Measurements from ENCODE around the gene CDCA4.

CDCA4 gene

DNA sequence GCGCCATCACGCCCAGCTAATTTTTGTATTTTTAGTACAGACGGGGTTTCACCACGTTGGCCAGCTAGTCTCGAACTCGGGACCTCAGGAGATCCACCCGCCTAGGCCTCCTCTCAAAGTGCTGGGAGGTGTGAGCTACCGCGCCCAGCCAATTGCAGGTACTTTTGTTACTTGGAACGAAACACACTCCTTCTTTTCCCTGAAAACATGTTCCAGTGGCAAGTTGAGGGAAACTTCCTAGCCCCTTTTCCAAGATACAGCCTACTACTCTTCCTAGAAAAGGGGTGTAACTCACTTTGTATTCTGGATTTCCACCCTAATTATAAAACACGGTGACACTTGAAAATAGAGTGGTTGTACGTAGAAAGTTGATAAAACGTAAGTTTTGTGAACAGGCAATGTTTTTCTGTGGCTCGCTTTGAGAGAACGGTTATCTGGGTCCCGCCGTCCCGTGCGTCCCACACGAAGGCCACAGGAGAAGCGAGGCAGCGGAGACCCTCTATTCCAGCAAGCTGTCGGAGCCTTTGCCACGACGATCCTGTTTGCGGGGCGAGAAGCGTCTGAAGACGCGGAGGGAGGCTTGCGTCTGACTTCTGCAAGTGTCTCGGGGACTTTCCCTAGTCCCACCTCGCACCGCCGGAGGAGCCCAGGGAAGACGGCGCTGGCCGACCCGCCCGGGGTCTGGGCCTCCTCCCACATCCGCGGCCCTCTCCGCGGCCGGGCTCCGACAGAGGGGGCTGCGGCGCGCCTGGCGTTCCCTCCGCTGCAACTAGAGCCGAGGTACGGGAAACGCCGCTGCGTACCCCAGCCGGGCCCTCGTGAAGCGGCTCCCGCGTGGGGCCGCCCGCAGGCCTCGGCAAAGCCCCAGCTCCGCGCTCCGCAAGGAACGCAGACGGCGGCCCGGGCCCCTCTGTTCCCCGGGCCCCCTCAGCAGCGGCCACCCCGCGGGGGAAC lies 745 bp downstream of the CDCA4 start:
- peak in 19 of 42 donors; percentile 6 to 46 (median 17) for DNase-seq

DNA sequence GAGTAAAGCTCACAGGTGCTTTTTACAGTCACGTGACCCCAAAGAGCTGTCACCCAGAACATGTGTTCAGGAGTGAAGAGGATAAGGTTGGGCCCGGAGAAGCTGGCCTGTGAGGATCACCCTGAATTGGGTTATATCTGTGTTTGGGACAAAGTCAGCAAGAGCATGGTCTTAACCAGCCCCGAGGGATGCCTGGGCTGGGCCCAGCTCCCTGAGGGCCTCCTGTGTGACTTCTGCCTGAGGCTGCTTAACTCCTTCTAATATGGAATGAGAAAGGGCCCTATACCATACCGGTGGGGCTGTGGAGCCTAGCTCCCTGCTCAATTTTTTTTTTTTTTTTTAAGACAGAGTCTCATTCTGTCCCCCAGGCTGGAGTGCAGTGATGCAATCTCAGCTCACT lies 2.5 kb downstream of the CDCA4 start:
- intact Hi-C loops (cut with DNase I) = no loop called here

More for the DNA sequence above, 745 bp downstream of the CDCA4 start:
- intact Hi-C loops (cut with DNase I) = loop anchor here (5.0 kb wide), 1 partner anchor 38 kb away; no protein-coding TSS in a partner anchor

DNA sequence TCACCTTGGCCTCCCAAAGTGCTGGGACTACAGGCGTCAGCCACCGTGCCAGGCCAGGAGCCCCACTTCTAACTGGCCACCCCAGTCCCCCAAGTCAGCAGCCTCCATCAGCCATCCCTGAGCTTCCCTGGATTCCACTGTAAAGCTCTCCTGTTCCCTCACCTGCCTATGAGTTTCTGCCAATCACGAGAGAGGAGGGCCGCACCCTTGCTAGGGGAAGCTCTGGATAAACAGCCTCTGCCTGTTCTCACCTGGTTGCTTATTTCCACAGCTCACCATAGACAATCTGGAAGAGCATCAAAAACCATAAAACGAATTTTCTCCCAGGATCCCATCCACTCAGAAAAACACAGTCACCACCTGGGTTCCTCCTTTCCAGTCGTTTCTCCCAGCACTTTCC lies 5.0 kb downstream of the CDCA4 start:
- DNase-seq = no peak
- intact Hi-C loops (cut with DNase I) = no loop called here

More for the DNA sequence above, 2.5 kb downstream of the CDCA4 start:
- no peak for DNase-seq

DNA sequence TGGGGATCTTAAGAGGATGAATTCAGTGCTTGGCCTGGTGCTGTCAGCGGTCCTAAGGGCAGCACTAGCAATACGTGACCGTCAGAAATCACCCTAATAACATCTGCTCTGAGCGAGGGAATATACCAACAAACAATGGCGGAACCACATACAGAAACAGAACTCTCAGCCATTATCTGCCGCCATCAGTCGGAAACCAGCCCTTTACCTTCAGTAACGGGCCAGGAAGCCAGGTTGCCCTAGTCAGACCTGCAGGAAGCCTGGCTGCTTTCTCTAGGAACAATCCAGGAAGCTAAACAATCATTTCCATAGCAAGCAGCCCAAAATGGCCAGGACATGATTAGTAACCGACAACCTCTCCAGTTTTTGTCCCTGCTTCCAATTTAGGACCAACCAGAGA lies 5.6 kb downstream of the CDCA4 start:
- intact Hi-C loops (cut with DNase I) = no loop called here
- DNase-seq = no peak

DNA sequence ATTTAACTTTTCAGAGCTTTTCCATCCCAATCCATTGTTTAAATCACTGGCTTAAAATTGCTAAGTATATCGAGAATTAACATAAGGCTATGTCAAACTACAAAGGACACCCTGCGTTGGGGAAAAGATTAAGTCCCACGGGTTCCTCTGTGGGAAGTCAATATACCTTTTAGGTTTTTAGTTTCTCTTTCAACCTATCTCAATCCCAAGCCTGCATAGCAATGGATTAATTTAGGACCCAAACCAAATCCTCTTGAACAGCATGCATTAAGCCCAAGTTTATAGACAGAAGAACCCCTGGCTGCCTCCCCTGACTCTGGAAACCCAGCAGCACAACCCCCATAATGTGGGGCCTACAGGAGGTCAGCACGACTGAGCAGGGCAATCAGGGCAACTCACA lies 6.3 kb downstream of the CDCA4 start:
- DNase-seq = no peak
- intact Hi-C loops (cut with DNase I) = no loop called here

DNA sequence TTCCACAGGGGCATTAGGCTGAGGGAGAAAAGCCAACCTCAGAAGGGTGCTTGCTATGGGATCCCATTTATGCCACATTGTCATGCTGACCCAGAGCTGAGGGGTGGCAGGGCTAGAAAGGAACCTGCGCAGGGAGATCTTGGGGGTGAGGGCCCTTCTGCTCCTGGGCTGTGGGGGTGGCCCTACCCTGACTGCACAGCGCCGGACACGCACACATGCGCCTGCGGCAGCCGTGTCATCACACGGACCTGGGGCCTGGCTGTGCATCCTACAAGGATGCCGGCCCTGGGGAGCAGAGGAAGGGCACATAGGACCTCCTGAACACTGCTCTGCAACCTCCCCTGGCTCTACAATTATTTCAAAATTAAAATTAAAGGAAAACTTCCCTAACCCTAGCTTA lies 6.9 kb downstream of the CDCA4 start:
- DNase-seq = no peak
- intact Hi-C loops (cut with DNase I) = no loop called here

DNA sequence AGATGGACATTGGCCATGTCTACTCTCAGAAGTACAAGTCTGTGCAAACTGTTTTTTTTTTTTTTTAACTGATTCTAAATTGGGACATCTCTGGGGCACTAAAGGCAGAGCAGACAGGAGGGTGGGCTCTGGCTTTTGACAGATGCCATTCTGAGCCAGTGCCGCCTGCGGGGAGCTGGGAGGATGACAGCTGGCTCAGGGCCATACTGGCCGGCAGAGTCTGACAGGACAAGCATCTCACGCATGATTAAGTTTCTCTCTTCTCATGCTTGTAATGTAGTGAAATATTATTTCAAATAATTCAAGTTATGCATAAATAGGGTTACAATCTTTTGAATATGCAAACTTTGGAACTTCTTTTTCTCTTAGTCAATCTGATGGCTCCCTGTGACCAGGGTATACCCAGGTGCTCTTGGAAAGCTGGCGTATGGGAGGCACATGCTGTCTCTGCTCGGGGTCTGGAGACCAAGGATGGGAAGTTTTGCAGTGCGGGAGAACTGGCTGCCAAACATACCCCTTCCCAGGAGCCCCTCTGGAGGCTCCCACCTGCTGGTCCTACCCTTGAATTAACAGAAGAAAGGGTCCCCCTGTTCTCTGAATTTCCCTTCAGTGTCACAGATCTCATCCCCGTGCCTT lies 7.6 kb downstream of the CDCA4 start:
- peak in 28 of 42 donors; percentile 16 to 69 (median 38) for DNase-seq
- intact Hi-C loops (cut with DNase I) = no loop called here

DNA sequence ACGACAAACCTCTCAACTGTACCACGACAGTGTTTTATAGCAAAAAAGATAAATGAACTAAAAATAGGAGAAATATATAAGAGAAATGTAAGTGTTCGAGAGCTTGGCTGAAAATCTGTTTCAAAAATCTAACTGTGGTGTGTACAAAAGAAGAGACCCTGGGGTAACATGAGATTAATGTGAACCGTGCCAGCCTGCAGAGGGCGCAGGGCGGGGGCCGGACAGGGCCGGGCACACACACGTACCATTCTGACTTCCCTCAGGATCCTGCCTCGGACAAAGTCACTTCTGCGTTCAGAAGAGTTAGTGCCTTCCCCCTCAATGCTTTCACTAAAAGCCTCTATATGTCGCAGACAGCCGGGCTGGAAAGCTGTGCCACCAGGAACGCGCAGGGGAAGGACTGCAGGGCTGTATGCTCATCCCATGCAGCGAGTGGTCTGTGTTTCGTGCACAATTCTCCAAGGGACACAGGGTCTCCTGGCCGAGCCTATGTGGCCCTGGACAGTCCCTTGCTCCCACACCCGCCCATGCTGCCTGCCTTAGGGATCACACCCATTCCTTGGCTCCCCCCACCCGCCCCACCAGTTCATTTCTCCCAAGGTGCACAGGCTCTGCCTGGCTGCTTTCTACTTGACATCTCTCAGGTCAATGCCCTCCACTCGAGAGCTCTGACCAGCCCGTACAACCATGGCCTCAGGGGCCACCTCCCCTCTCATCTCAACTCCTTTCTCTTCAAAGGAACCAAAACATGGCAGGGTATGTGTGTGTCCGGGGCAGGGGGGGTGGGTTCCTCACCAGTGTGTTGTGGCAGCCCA lies 8.5 kb downstream of the CDCA4 start:
- intact Hi-C loops (cut with DNase I) = no loop called here
- DNase-seq = peak in 8 of 42 donors; percentile 8 to 49 (median 22)

DNA sequence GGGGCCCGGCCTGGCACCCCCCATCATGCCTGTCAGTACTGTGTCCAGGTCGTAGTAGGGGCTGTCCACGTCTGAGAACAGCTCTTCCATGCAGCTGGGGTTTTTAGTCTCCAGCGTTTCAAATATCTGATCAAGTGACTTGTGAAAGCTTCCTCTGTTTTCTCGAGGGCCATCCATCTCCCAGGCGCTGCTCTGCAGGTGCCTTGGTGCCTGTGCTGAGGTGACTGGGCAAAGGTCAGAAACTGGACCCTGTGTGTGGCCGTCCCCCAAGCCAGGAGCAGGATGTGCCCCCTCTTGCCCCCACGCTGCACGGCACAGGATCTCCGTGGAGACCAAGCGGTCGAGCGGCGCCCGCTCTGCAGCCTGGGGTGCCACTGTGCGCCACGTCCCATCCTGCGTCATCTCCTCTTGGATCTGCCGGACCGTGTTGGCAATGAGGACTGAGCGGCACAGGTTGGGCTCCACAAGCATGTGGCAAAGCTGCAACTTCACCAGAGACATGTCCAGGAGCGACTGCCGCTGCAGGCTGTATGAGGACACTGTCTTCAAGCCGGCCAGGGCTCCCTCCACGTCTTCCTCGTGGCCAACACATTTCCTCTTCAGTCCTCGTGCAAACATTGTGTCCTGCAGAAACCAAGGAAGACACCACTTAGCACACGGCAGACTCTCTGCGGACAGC lies 9.4 kb downstream of the CDCA4 start:
- DNase-seq = no peak
- intact Hi-C loops (cut with DNase I) = no loop called here

DNA sequence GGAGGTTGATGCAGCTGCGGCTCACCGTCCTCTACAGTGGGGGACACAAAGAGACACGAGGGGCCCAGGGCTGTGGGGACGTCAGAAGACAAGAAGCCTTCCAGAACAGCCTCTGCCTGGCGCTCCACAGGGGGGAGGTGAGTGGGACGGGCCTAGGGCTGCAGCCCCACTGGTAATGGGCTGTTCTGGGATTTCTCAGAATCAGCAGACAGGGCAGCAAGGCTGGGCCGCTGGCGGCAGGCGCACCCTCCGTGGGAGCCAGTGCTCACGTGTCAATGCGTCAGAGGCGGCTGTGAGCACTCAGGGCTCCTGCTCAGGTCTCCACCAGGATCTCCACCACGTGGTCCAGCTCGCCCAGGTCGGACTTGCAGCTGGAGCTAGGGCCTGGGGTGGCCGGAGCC lies 10.0 kb downstream of the CDCA4 start:
- no peak for DNase-seq
- intact Hi-C loops (cut with DNase I) = no loop called here

DNA sequence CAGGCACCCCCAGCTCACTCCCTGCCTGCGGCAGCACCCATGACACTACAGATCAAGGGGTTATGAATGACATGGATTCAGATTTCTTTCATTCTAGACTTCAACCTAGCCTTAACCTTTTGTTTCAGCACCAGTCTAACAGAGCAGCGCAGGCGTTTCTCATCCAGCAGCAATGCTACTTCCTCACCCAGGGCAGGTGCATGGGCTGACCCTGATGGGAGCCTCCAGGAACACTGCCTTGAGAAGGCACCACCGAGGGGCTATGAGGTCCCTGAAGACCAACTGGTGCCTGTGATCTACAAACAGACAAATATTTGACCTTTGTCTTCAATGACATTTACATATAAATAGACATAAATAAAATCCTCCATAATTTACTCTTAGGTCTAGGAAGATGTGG lies 10.8 kb downstream of the CDCA4 start:
- intact Hi-C loops (cut with DNase I) = no loop called here
- no peak for DNase-seq

DNA sequence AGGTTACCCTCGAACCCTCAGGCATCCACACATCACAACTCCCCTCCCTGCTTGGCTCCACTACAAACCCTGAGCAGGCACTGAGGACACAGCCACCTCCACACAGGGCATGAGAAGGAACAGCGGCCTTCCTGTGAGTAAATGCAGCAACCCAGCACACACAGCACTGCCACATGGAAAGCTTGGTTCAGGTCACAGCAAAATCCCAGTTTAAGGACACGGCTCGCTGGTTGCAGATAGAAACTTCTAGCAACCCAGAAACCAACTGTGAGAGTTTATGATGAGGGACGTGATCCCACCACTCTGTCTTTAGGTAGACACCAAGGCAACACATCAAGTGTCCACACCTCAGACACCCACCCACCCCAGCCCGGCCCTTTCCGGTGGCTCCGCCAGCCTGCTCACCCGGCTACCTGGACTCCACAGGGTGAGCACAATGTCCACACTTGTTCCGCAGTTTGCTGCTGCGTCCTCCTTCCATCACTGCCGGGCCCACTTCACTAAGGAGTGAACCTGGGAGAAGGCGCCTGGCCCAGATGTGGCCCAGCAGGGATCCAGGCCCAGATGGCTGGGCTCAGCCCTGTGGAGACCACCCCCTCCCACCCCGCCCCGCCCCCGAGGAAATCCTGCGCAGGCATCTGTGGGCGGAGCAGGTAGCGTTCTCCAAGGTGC lies 13.2 kb downstream of the CDCA4 start:
- intact Hi-C loops (cut with DNase I) = no loop called here
- DNase-seq = no peak

DNA sequence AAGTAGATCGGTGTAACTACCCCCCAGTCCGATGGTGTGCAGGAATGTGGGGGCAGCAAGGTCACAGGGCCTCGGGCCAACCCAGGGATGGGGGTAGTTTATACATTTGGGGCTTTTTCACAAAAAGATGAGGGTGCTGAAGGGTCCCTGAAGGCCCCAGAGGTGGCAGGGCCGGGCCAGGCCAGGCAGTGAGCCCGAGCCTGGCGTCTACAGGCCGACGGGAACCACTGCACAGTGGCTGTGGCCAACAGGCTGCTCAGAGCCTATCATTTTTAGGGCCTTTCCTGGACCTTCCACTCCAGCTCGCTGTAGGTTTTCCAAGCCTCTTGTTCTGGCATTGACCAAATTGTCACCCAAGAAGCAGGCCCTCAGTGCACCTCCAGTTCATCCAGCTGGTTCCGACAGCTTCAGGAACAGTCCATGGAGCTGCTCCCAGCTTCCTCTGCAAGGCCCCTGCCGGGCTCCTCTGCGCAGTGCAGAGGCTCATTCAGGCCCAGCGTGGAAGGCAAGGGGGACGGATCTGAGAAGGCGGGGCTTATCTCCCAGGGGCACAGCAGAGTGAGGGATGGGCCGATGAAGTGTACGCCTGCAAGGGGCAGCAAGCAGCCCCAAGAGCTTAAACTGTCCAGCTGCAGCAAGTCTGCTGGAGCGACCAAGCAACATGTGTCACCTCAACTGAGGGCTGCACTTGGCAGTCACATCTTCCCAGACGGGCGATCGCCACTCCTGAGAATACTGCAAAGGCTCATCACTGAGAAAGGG lies 13.9 kb downstream of the CDCA4 start:
- intact Hi-C loops (cut with DNase I) = no loop called here
- DNase-seq = no peak

DNA sequence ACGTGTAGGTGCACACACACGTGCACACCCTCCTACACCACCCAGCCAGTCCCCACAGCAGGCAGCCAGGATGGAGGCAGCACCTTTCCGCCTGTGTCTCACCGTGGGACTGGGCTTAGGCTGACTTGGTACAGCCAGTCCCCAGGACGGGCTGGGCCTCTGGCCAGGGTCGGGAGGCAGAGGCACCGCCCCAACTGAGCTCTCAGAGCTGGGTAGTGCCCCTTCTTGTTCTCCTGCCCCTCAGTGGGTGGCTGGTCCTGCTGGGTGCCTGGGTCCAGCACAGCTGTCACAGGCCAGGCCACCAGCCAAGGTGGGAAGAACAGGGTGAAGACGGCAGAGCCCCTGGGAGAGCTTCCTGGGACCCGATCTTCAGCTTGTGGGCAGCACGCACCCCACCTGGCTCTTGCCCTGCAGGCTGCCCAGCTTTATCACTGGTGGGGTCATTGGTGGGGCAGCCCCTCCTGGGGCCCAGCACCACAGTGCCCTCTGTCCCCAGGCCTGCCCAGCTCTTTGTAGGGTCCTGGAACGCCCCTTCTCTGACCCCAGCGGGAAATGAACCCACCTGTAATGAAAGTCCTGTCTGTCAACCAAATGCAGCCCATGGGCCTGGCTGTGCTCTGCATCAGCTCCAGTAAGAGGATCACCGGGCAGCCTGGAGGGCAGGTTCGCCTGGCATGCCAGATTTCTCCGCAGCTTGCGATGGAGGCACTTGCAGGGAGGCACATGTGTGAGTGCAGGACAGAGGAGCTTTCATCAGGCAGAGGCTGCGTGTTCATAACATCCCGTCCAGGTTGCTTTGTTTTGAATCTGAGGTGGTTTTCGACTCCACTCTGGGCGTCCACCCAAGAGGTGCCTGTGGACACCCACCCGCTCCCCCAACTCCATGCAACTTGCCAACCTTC lies 14.7 kb downstream of the CDCA4 start:
- intact Hi-C loops (cut with DNase I) = no loop called here
- no peak for DNase-seq

DNA sequence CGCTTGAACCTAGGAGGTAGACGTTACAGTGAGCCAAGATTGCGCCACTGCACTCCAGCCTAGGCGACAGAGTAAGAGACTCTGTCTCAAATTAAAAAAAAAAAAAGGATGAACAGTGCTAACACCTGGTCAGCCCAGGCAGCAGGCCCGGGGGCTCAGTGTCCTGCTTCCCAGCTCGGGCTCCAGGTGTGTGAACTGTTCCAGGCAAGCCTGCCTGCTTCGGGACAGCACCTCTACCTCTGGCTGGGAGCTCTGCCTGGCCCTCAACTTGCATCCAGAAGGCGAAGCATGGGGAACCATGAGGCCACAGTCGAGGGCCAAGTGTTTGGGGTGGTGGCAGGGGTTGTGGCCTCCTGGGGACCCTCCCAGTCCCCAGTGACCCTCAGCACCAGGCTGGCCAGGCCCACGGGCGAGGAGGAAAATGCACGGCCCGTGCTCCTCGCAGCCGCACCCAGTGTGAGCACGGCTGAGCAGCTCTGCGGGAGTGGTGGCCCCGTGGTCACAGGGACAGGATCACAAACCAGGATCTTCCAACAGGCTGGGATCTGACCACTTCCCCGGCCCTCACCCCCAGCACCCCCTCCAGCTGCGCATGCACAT lies 15.5 kb downstream of the CDCA4 start:
- DNase-seq = no peak
- intact Hi-C loops (cut with DNase I) = no loop called here

DNA sequence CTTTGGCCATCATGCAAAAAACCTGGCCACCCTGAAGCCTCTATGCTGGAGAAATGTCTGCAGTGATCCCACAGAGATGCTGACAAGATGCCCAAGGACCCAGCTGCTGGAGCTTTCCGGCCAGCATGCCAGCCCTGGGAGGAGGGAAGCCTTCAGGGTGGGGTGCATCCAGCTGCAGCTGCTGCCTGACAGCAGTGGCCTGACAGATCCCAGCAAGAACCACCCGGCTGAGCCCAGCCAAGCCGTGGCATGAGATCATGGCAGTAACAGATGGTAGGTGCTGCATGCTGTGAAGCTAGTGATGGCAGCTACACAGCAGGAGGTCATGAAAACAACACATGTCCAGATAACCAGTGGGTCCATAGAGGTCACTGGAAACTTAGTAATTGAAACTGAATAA lies 21.5 kb downstream of the CDCA4 start:
- no peak for DNase-seq
- intact Hi-C loops (cut with DNase I) = no loop called here

All from head of caudate nucleus (tissue), 42 donors.